ENCODE results near the gene WASF3.

GRCh38 chr13:26735677-26736076, 178.2 kb downstream of the WASF3 start:
- TF ChIP-seq CTCF (IDR thresholded peaks at IDR 0.05; ENCODE audit: borderline replicate concordance, extremely low read depth, low read length, poor library complexity, severe bottlenecking): no peak
- no peak for TF ChIP-seq EZH2 (IDR thresholded peaks at IDR 0.05; ENCODE audit: borderline replicate concordance, low read depth, low read length, severe bottlenecking)

All from DND-41 (cell line).